HG02642 (cell line): ENCODE measurements around the gene GRM8.
"Not testable (repeated sequence)": the region's sequence is repeated elsewhere in the genome, so short reads cannot be mapped to it uniquely, and the experiment has no call there.

Experiments used
- ATAC-seq: cut with Tn5 transposase; IDR thresholded peaks from one replicate; pipeline ENCODE4 v1.9.1; 2021; ENCODE audit warnings: mild to moderate bottlenecking; ENCODE audit not compliant: unreplicated experiment, poor library complexity

GRM8 gene

GRCh38 chr7:126690848-126691751, 561.6 kb downstream of the GRM8 start:
- no peak for ATAC-seq

GRCh38 chr7:126690104-126690503, 562.6 kb downstream of the GRM8 start:
- ATAC-seq: no peak

GRCh38 chr7:126689037-126689436, 563.7 kb downstream of the GRM8 start:
- no peak for ATAC-seq

GRCh38 chr7:126686474-126686873, 566.3 kb downstream of the GRM8 start:
- ATAC-seq: no peak

GRCh38 chr7:126685596-126685995, 567.1 kb downstream of the GRM8 start:
- no peak for ATAC-seq

- no peak for ATAC-seq
These were observed 567.6 kb downstream of the GRM8 start for GRCh38 chr7:126685018-126685573.

- ATAC-seq: no peak
These were observed 570.6 kb downstream of the GRM8 start for GRCh38 chr7:126682176-126682575.

- not testable (repeated sequence) for ATAC-seq
These were observed 584.0 kb downstream of the GRM8 start for GRCh38 chr7:126668762-126669161.

GRCh38 chr7:126668367-126668752, 584.4 kb downstream of the GRM8 start:
- no peak for ATAC-seq

GRCh38 chr7:126667742-126668366, 584.9 kb downstream of the GRM8 start:
- no peak for ATAC-seq

- ATAC-seq: no peak
These were observed 589.9 kb downstream of the GRM8 start for GRCh38 chr7:126662856-126663255.

- peak; percentile 60 for ATAC-seq
These were observed 593.6 kb downstream of the GRM8 start for GRCh38 chr7:126659124-126659523.

GRCh38 chr7:126658684-126659083, 594.1 kb downstream of the GRM8 start:
- ATAC-seq: peak; percentile 13

GRCh38 chr7:126657599-126658358, 595.0 kb downstream of the GRM8 start:
- ATAC-seq: peak; percentile 95

- no peak for ATAC-seq
These were observed 595.6 kb downstream of the GRM8 start for GRCh38 chr7:126657137-126657536.

- ATAC-seq: no peak
These were observed 596.6 kb downstream of the GRM8 start for GRCh38 chr7:126656165-126656564.

GRCh38 chr7:126637538-126637937, 615.2 kb downstream of the GRM8 start:
- no peak for ATAC-seq

GRCh38 chr7:126635545-126635944, 617.2 kb downstream of the GRM8 start:
- ATAC-seq: no peak

GRCh38 chr7:126608339-126608776, 644.4 kb downstream of the GRM8 start:
- peak; percentile 69 for ATAC-seq

- ATAC-seq: no peak
These were observed 646.4 kb downstream of the GRM8 start for GRCh38 chr7:126606331-126606730.

GRCh38 chr7:126605553-126605952, 647.2 kb downstream of the GRM8 start:
- ATAC-seq: no peak
